Renal cortex interstitium (tissue), 11 donors: ENCODE data around the gene NUDT14. TPM values are rescaled to one million over a fixed set of nuclear protein-coding genes. Genes with fewer than 3 reads are reported as not detected.

Experiments
- DNase-seq, 11 donors: peaks; one replicate each; pipeline ENCODE4 v3.0.0-alpha.2; 2013; ENCODE audit warnings: low read depth in 9 of 11, low spot score in 4 of 11; ENCODE audit errors: extremely low read depth in 1 of 11
- polyA plus RNA-seq, 3 donors: library from polyadenylated mRNA; unstranded; fragments of 120-200 nt; gene quantifications; one replicate each; pipeline ENCODE4 v1.2.1, GENCODE V29; 2013; ENCODE audit not compliant: insufficient read length in 3 of 3

Gene NUDT14
- polyA plus RNA-seq, 3 donors, result 21.5 to 39.6 (median 36.2) TPM

DNA sequence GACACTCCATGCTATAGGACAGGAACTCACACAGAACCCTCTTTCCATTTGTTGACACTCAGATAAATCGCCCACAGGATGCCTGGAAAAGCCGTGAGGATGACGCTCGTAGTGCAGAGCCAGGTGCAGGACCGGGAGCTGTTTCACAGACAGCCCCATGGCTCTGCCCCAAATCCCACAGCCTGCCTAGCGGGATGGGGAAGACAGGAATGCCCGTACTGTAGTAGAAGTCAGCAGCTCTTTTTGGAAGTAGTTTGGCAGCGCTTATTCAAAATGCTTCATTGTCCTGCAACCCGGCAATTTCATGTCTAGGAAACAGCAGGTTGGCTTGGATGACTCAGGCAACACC lies 54.2 kb downstream of the NUDT14 start:
- no peak for DNase-seq

DNA sequence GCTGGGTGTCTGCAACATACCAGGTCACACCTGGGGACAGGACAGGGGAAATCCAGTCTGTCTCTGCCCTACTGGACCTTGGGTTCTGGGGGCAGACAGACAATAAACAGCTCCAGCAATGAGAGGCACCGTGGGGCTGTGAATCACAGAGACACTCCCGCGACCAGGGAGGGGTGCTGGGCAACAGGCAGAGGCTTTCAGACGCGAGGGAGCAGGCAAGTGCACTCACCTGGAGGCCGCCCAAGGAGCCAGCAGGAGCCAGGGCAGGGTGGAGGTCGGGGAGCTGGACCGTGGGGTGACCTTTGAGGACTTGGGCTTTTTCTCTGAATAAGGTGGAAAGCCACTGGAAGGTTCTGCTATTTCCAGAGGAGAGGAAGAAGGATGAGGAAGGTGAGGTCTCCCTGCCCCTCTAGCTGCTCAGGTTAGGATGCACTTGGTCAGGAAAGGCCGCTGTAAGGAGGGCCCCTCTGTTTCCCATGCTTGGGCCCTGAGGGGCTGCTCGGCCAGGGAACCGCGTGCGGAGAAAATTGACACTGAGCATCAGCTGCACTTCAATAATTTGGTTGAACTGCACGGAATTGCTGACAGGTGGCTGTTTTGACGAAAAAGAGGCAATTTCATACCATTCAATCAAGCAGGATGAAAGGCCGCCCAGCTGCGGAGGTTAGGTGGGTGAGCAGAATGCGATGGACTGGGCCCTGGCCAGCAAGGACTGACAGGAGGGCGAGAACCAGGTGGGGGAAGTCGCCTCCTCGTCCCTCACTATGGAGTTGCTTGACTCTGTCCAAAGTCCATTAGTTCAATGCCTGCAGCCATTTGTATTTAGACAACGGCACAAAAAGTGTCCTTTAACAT lies 54.8 kb downstream of the NUDT14 start:
- DNase-seq, result no peak

DNA sequence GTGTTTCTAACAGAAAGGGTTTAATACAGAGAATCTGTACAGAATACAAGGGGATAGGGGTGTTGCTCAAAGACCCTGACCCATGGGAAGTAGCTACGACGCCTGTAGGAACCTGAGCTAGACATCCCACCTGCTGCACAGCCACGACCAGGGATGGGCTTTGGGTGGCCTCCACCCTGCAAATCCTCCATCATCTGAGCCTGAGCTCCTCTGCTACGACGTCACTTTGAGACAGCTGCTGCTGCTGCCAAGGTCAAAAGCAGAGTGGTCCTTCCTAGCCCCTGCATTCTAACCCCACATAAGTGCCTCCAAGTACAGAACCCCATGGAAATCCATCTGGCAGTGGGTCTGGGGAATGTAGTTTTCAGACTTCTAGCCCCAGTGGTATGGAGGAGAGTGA lies 56.3 kb downstream of the NUDT14 start:
- no peak for DNase-seq

DNA sequence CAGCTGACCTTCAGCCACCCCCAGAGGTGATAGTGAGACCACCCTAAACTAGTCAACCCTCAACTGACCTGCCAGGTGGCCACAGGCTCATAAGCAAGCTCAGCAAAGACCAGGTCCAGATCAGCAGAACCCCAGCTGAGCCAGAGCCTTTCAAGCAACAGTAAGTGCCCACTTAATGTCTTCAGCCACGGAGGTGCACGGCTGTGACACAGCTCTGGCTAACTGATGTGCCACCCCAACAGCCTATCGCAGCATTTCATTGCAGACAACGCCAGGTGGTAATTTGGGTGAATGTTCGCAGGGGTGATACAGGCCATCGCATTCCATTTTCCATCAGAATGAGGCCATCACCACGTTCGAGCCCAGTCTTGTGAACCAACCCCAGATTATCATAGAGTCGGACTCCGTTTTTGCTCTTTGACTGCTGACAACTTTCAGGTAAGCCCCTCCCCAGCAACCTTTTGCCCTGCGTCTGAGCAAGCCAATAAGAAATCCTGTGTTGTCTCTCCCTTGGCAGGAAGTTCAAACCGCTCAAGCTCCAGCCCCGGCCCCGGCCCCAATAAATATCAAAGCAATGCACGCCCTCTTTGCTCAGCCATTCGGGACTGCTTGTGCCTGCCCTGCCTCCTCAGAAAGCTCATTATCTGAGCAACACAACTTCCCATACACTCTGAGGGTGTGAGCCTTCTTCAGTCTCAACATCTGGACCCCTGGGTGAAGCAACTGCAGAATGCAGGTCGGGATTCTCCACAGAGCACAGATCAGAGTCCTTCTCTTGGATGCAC lies 56.9 kb downstream of the NUDT14 start:
- DNase-seq, result no peak

DNA sequence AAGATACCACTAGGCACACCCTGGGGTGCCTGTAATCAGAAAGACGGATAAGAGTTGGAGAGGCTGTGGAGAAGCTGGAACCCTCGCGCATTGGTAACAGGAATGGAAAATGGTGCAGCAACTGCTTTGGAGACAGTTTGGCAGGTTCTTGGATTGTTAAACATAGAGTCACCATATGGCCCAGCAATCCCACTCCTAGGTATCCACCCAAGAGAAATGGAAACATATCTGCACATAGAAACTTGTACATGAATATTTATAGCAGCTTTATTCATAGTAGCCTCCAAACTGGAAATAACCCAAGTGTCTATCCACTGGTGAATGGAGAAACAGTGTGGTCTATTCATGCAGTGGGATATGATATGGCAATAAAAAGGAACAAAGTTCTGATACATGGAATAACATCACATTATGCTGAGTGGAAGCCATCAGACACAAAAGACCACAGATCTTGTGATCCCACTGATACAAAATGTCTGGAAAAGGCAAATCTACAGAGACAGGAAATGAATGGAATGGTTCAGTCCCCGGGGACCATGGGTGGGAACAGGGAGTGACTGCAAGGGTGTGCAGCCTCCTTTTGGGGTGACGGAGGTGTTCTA lies 57.9 kb downstream of the NUDT14 start:
- DNase-seq, result no peak

Other genes with a start within 250 kb of the NUDT14 start
- 1 to 10 TPM; 1.7 to 2.5 (median 2.2) TPM for gene AHNAK2, start 202.9 kb downstream of the NUDT14 start, polyA plus RNA-seq
- 10 to 100 TPM; 19.0 to 28.3 (median 23.6) TPM for gene CLBA1, start 195.5 kb downstream of the NUDT14 start, polyA plus RNA-seq
- gene CDCA4, start 160.2 kb downstream of the NUDT14 start, polyA plus RNA-seq, result 10 to 100 TPM; 18.3 to 26.7 (median 19.3) TPM
- under 1 TPM; 0.26 to 0.83 (median 0.50) TPM for gene GPR132, start 115.9 kb downstream of the NUDT14 start, polyA plus RNA-seq
- 10 to 100 TPM in 1 of 3 donors, 1 to 10 TPM in 2; 8.1 to 10.1 (median 8.9) TPM for gene JAG2, start 12.5 kb downstream of the NUDT14 start, polyA plus RNA-seq
- 10 to 100 TPM; 34.5 to 38.4 (median 35.9) TPM for gene BTBD6, start 67.2 kb upstream of the NUDT14 start, polyA plus RNA-seq
- gene BRF1, start 119.7 kb upstream of the NUDT14 start, polyA plus RNA-seq, result 10 to 100 TPM; 24.8 to 40.0 (median 36.0) TPM
- 10 to 100 TPM; 57.6 to 96.7 (median 86.0) TPM for gene PACS2, start 133.4 kb upstream of the NUDT14 start, polyA plus RNA-seq
- gene TEX22, start 217.2 kb upstream of the NUDT14 start, polyA plus RNA-seq, result 1 to 10 TPM; 1.2 to 3.9 (median 1.6) TPM
- 100 to 1,000 TPM; 106 to 169 (median 134) TPM for gene MTA1, start 238.5 kb upstream of the NUDT14 start, polyA plus RNA-seq